Immature natural killer cell (primary cell): Measurements from ENCODE around the gene REPS2. TPM values are rescaled to one million over a fixed set of nuclear protein-coding genes. Genes with fewer than 3 reads are reported as not detected.

Source experiments
- DNase-seq, 3 donors: peaks; one replicate each; pipeline ENCODE4 v3.0.0; 2022; ENCODE audit warnings: mixed read lengths in 1 of 3
- H3K27ac Mint-ChIP-seq, 6 donors: one replicate each; pipeline ENCODE4 v1.8.0; 2020; ENCODE audit warnings: mixed read lengths in 6 of 6, mild to moderate bottlenecking in 5 of 6, inconsistent platforms in 4 of 6, moderate library complexity in 3 of 6
- H3K27me3 Mint-ChIP-seq, 3 donors: one replicate each; pipeline ENCODE4 v1.8.0; 2020 to 2021; ENCODE audit warnings: low read depth in 3 of 3, mild to moderate bottlenecking in 3 of 3, mixed read lengths in 3 of 3, moderate library complexity in 3 of 3, inconsistent platforms in 1 of 3
- H3K36me3 Mint-ChIP-seq, 3 donors: one replicate each; pipeline ENCODE4 v1.8.0; 2020; ENCODE audit warnings: mixed read lengths in 3 of 3, inconsistent platforms in 2 of 3, mild to moderate bottlenecking in 2 of 3
- H3K4me1 Mint-ChIP-seq, 2 donors: one replicate each; pipeline ENCODE4 v1.8.0; 2020; ENCODE audit warnings: inconsistent platforms in 2 of 2, mild to moderate bottlenecking in 2 of 2, mixed read lengths in 2 of 2, moderate library complexity in 1 of 2
- H3K4me3 Mint-ChIP-seq, 5 donors: one replicate each; pipeline ENCODE4 v1.8.0; 2020; ENCODE audit warnings: mild to moderate bottlenecking in 5 of 5, mixed read lengths in 5 of 5, inconsistent platforms in 3 of 5, moderate library complexity in 3 of 5
- H3K9me3 Mint-ChIP-seq, 6 donors: one replicate each; pipeline ENCODE4 v1.8.0; 2020; ENCODE audit warnings: mild to moderate bottlenecking in 6 of 6, mixed read lengths in 6 of 6, inconsistent platforms in 4 of 6, moderate library complexity in 3 of 6
- polyA plus RNA-seq, 3 donors: library from polyadenylated mRNA; unstranded; fragments of 300-500 nt; fragmentation: Illumina TruSeq; gene quantifications; one replicate each; pipeline ENCODE4 v1.2.3, GENCODE V29; 2021

REPS2 gene
- polyA plus RNA-seq, 3 donors from 2014 or later, result 0.03 to 0.71 TPM; not detected in 1

- no peaks in the 10 kb centered on the region for H3K4me1 Mint-ChIP-seq
- peaks cover 0 to 12% (median 5%) of the 10 kb centered on the region in 3 donors for H3K27me3 Mint-ChIP-seq
- no peak for DNase-seq
- H3K27ac Mint-ChIP-seq, result no peak overlapping the region
- H3K36me3 Mint-ChIP-seq, result no peaks in the 10 kb centered on the region
- H3K4me3 Mint-ChIP-seq, result no peak overlapping the region
- no peaks in the 10 kb centered on the region for H3K9me3 Mint-ChIP-seq
These were observed 77.2 kb downstream of the REPS2 start for GRCh38 chrX:17023661-17024060.

- H3K4me3 Mint-ChIP-seq, result no peak overlapping the region
- H3K27ac Mint-ChIP-seq, result no peak overlapping the region
- H3K27me3 Mint-ChIP-seq, result peaks cover 0 to 12% (median 5%) of the 10 kb centered on the region in 3 donors
- no peaks in the 10 kb centered on the region for H3K4me1 Mint-ChIP-seq
- H3K9me3 Mint-ChIP-seq, result no peaks in the 10 kb centered on the region
- no peaks in the 10 kb centered on the region for H3K36me3 Mint-ChIP-seq
- no peak for DNase-seq
These were observed 78.4 kb downstream of the REPS2 start for GRCh38 chrX:17024886-17025285.

- no peak for DNase-seq
- peaks cover 0 to 14% (median 5%) of the 10 kb centered on the region in 3 donors for H3K27me3 Mint-ChIP-seq
- no peak overlapping the region for H3K4me3 Mint-ChIP-seq
- no peaks in the 10 kb centered on the region for H3K9me3 Mint-ChIP-seq
- no peaks in the 10 kb centered on the region for H3K36me3 Mint-ChIP-seq
- H3K27ac Mint-ChIP-seq, result no peak overlapping the region
- no peaks in the 10 kb centered on the region for H3K4me1 Mint-ChIP-seq
These were observed 79.3 kb downstream of the REPS2 start for GRCh38 chrX:17025621-17026302.

- no peak overlapping the region for H3K4me3 Mint-ChIP-seq
- no peaks in the 10 kb centered on the region for H3K36me3 Mint-ChIP-seq
- H3K9me3 Mint-ChIP-seq, result no peaks in the 10 kb centered on the region
- H3K27ac Mint-ChIP-seq, result no peak overlapping the region
- no peak for DNase-seq
- peaks cover 0 to 18% (median 3%) of the 10 kb centered on the region in 3 donors for H3K27me3 Mint-ChIP-seq
- no peaks in the 10 kb centered on the region for H3K4me1 Mint-ChIP-seq
These were observed 81.5 kb downstream of the REPS2 start for GRCh38 chrX:17027931-17028330.

GRCh38 chrX:17028356-17028755 is 81.9 kb downstream of the REPS2 start:
- Mint-ChIP-seq H3K4me1 (no peaks in the 10 kb centered on the region), H3K4me3 (no peak overlapping the region), H3K27me3 (peaks cover 0 to 19% (median 3%) of the 10 kb centered on the region in 3 donors), H3K9me3 (no peaks in the 10 kb centered on the region), H3K27ac (no peak overlapping the region), H3K36me3 (no peaks in the 10 kb centered on the region)
- no peak for DNase-seq

- DNase-seq, result no peak
- Mint-ChIP-seq H3K4me1 (no peaks in the 10 kb centered on the region), H3K27ac (no peak overlapping the region), H3K4me3 (no peak overlapping the region), H3K36me3 (no peaks in the 10 kb centered on the region), H3K27me3 (peaks cover 0 to 22% (median 1%) of the 10 kb centered on the region in 3 donors), H3K9me3 (no peaks in the 10 kb centered on the region)
These were observed 83.6 kb downstream of the REPS2 start for GRCh38 chrX:17030092-17030491.

- no peak overlapping the region for H3K4me3 Mint-ChIP-seq
- DNase-seq, result no peak
- H3K9me3 Mint-ChIP-seq, result no peaks in the 10 kb centered on the region
- H3K4me1 Mint-ChIP-seq, result no peaks in the 10 kb centered on the region
- peaks cover 0 to 19% (median 1%) of the 10 kb centered on the region in 3 donors for H3K27me3 Mint-ChIP-seq
- H3K36me3 Mint-ChIP-seq, result no peaks in the 10 kb centered on the region
- no peak overlapping the region for H3K27ac Mint-ChIP-seq
These were observed 84.3 kb downstream of the REPS2 start for GRCh38 chrX:17030580-17031270.

GRCh38 chrX:17031827-17032226 is 85.4 kb downstream of the REPS2 start:
- no peak for DNase-seq
- no peaks in the 10 kb centered on the region for H3K4me1 Mint-ChIP-seq
- H3K27ac Mint-ChIP-seq, result no peak overlapping the region
- H3K27me3 Mint-ChIP-seq, result peaks cover 0 to 20% (median 1%) of the 10 kb centered on the region in 3 donors
- no peak overlapping the region for H3K4me3 Mint-ChIP-seq
- H3K9me3 Mint-ChIP-seq, result no peaks in the 10 kb centered on the region
- H3K36me3 Mint-ChIP-seq, result no peaks in the 10 kb centered on the region

GRCh38 chrX:17032351-17032750 is 85.9 kb downstream of the REPS2 start:
- Mint-ChIP-seq H3K4me1 (no peaks in the 10 kb centered on the region), H3K4me3 (no peak overlapping the region), H3K9me3 (no peaks in the 10 kb centered on the region), H3K36me3 (no peaks in the 10 kb centered on the region), H3K27ac (no peak overlapping the region), H3K27me3 (peaks cover 0 to 16% (median 1%) of the 10 kb centered on the region in 3 donors)
- no peak for DNase-seq

- H3K9me3 Mint-ChIP-seq, result no peaks in the 10 kb centered on the region
- H3K4me3 Mint-ChIP-seq, result no peak overlapping the region
- no peak overlapping the region for H3K27ac Mint-ChIP-seq
- H3K4me1 Mint-ChIP-seq, result no peaks in the 10 kb centered on the region
- no peak for DNase-seq
- peaks cover 0 to 16% (median 1%) of the 10 kb centered on the region in 3 donors for H3K27me3 Mint-ChIP-seq
- H3K36me3 Mint-ChIP-seq, result no peaks in the 10 kb centered on the region
These were observed 86.8 kb downstream of the REPS2 start for GRCh38 chrX:17033225-17033624.

- Mint-ChIP-seq H3K36me3 (no peaks in the 10 kb centered on the region), H3K4me3 (no peak overlapping the region), H3K9me3 (no peaks in the 10 kb centered on the region), H3K27ac (no peak overlapping the region), H3K4me1 (no peaks in the 10 kb centered on the region), H3K27me3 (peaks cover 0 to 18% (median 1%) of the 10 kb centered on the region in 3 donors)
- no peak for DNase-seq
These were observed 88.7 kb downstream of the REPS2 start for GRCh38 chrX:17035111-17035510.

- Mint-ChIP-seq H3K27ac (no peak overlapping the region), H3K4me3 (no peak overlapping the region), H3K9me3 (no peaks in the 10 kb centered on the region), H3K4me1 (no peaks in the 10 kb centered on the region), H3K27me3 (peaks cover 0 to 16% (median 1%) of the 10 kb centered on the region in 3 donors), H3K36me3 (no peaks in the 10 kb centered on the region)
- DNase-seq, result no peak
These were observed 89.9 kb downstream of the REPS2 start for GRCh38 chrX:17036171-17036961.

- no peaks in the 10 kb centered on the region for H3K9me3 Mint-ChIP-seq
- no peak for DNase-seq
- H3K4me3 Mint-ChIP-seq, result no peak overlapping the region
- no peaks in the 10 kb centered on the region for H3K4me1 Mint-ChIP-seq
- H3K27ac Mint-ChIP-seq, result no peak overlapping the region
- peaks cover 0 to 11% (median 1%) of the 10 kb centered on the region in 3 donors for H3K27me3 Mint-ChIP-seq
- H3K36me3 Mint-ChIP-seq, result no peaks in the 10 kb centered on the region
These were observed 91.8 kb downstream of the REPS2 start for GRCh38 chrX:17038277-17038676.

GRCh38 chrX:17038681-17039161 is 92.3 kb downstream of the REPS2 start:
- Mint-ChIP-seq H3K36me3 (no peaks in the 10 kb centered on the region), H3K9me3 (no peaks in the 10 kb centered on the region), H3K27me3 (peaks cover 0 to 8% (median 1%) of the 10 kb centered on the region in 3 donors), H3K4me3 (no peak overlapping the region), H3K27ac (no peak overlapping the region), H3K4me1 (no peaks in the 10 kb centered on the region)
- DNase-seq, result no peak
